A549 (cell line): Measurements from ENCODE around the gene PDK3.

Experiments
- CEBPB ChIP-seq, 2 experiments: fragments of >200 bp in 1 of 2; sonication (Bioruptor Twin) in 1 of 2; formaldehyde crosslinking in 1 of 2; IDR thresholded peaks; 2 replicates each; pipeline ENCODE4 v1.6.1; 2012 to 2016
- CHD4 ChIP-seq: fragments of 200-600 bp; sonication (generic); IDR thresholded peaks from 2 replicates; pipeline ENCODE4 v1.6.1; 2016; ENCODE audit warnings: antibody characterized with exemption, mild to moderate bottlenecking, borderline replicate concordance
- EP300 ChIP-seq, 2 experiments: fragments of >200 bp; sonication (Bioruptor Twin); formaldehyde crosslinking; IDR thresholded peaks; 2 replicates in 1 of 2; 3 replicates in 1 of 2; pipeline ENCODE4 v1.6.1; 2016 to 2017
- MAFK ChIP-seq: fragments of 450-650 bp; IDR thresholded peaks from 2 replicates; pipeline ENCODE4 v1.6.1; 2014; ENCODE audit not compliant: partially characterized antibody
- NPAS2 ChIP-seq: fragments of 250-450 bp; sonication (Bioruptor Pico); IDR thresholded peaks from 2 replicates; pipeline ENCODE4 v1.8.0; 2022; ENCODE audit warnings: mild to moderate bottlenecking, moderate library complexity, borderline replicate concordance
- TF ChIP-seq, protein P1 (sequence below): fragments of >200 bp; sonication (Bioruptor Twin); formaldehyde crosslinking; IDR thresholded peaks from 3 replicates; pipeline ENCODE4 v1.5.1; 2016

DNA sequence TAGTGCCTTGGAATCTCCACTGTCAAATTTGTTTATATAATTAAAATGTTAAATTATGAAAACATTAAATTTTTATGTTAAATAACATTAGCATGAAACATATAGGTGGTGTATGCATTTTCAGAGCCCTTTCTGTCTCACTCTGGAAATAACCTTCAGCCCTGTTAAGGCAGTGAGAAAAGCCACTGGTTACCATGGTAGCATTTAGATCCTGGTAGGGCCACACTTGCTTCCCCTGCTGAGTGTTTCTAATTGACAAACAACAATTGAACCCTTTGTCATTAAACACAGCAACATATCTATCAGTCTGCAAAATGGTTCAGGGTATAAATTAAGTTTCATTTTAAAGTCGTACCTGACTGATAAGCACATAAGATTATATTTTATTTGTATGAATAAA is 63.5 kb downstream of the PDK3 start:
- TF ChIP-seq CHD4: no peak
- TF ChIP-seq, protein P1, sequence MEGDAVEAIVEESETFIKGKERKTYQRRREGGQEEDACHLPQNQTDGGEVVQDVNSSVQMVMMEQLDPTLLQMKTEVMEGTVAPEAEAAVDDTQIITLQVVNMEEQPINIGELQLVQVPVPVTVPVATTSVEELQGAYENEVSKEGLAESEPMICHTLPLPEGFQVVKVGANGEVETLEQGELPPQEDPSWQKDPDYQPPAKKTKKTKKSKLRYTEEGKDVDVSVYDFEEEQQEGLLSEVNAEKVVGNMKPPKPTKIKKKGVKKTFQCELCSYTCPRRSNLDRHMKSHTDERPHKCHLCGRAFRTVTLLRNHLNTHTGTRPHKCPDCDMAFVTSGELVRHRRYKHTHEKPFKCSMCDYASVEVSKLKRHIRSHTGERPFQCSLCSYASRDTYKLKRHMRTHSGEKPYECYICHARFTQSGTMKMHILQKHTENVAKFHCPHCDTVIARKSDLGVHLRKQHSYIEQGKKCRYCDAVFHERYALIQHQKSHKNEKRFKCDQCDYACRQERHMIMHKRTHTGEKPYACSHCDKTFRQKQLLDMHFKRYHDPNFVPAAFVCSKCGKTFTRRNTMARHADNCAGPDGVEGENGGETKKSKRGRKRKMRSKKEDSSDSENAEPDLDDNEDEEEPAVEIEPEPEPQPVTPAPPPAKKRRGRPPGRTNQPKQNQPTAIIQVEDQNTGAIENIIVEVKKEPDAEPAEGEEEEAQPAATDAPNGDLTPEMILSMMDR: no peak
- TF ChIP-seq CEBPB (IDR thresholded peaks at IDR 0.05): no peak
- no peak for TF ChIP-seq MAFK
- no peak for TF ChIP-seq NPAS2 (CRISPR knock-in tag)
- TF ChIP-seq EP300 (IDR thresholded peaks at IDR 0.05): no peak
